ENCODE data around the gene GSG1L2.
A peak's percentile ranks its signal among the peaks of the same experiment; 100 is the strongest.

Gene GSG1L2

GRCh38 chr17:9768381-9768934 lies 53.4 kb downstream of the GSG1L2 start:
- no peak for DNase-seq
- Histone ChIP-seq H3K4me3 (ENCODE audit: low read depth, low read length) (no peak overlapping the region), H3K36me3 (no peaks in the 10 kb centered on the region), H3K9me3 (ENCODE audit: severe bottlenecking) (no peaks in the 10 kb centered on the region), H3K27ac (no peak overlapping the region), H3K27me3 (ENCODE audit: insufficient read depth, low read depth, severe bottlenecking) (no peaks in the 10 kb centered on the region)
- TF ChIP-seq, protein P1, sequence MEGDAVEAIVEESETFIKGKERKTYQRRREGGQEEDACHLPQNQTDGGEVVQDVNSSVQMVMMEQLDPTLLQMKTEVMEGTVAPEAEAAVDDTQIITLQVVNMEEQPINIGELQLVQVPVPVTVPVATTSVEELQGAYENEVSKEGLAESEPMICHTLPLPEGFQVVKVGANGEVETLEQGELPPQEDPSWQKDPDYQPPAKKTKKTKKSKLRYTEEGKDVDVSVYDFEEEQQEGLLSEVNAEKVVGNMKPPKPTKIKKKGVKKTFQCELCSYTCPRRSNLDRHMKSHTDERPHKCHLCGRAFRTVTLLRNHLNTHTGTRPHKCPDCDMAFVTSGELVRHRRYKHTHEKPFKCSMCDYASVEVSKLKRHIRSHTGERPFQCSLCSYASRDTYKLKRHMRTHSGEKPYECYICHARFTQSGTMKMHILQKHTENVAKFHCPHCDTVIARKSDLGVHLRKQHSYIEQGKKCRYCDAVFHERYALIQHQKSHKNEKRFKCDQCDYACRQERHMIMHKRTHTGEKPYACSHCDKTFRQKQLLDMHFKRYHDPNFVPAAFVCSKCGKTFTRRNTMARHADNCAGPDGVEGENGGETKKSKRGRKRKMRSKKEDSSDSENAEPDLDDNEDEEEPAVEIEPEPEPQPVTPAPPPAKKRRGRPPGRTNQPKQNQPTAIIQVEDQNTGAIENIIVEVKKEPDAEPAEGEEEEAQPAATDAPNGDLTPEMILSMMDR (IDR thresholded peaks at IDR 0.05; ENCODE audit: low read depth, low read length): 0 out of 2 replicates have a peak, but pooled peaks have one; percentile 1

DNA sequence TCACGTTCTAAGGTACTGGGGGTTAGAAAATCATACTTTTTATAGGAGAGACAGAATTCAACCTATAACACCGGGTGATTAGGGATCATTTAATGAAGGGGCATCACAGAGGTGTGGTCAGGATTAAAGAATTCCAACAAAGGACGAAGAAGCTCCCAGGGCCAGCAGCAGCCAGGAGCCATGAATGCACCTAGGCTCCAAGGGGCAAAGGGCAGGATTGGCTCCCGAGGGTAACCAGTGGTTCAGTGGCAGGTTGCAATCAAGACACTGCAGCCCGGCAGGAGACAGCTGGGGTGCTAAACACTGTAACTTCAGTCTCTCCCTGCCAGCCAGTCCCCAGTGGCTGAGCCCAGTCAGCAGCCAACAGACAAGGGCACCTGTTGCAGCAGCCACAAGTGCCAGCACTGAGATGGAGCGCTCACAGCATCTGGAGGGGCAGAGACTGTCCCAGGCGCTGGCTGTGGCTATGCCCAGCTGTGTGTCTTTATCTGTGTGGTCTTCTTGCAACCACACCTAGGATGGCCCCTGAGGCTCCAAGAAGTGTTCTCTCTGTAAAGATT lies 54.4 kb downstream of the GSG1L2 start:
- H3K27me3 ChIP-seq (ENCODE audit: insufficient read depth, low read depth, severe bottlenecking): no peaks in the 10 kb centered on the region
- no peaks in the 10 kb centered on the region for H3K36me3 ChIP-seq
- TF ChIP-seq, protein P1 (IDR thresholded peaks at IDR 0.05; ENCODE audit: low read depth, low read length): no peak
- no peaks in the 10 kb centered on the region for H3K9me3 ChIP-seq (ENCODE audit: severe bottlenecking)
- no peak overlapping the region for H3K4me3 ChIP-seq (ENCODE audit: low read depth, low read length)
- no peak for DNase-seq
- no peak overlapping the region for H3K27ac ChIP-seq

- no peak for DNase-seq
- Histone ChIP-seq H3K9me3 (ENCODE audit: severe bottlenecking) (no peaks in the 10 kb centered on the region), H3K4me3 (ENCODE audit: low read depth, low read length) (no peak overlapping the region), H3K27me3 (ENCODE audit: insufficient read depth, low read depth, severe bottlenecking) (no peaks in the 10 kb centered on the region), H3K27ac (no peak overlapping the region), H3K36me3 (no peaks in the 10 kb centered on the region)
- TF ChIP-seq, protein P1 (IDR thresholded peaks at IDR 0.05; ENCODE audit: low read depth, low read length): no peak
These were observed 54.9 kb downstream of the GSG1L2 start for GRCh38 chr17:9766970-9767369.

GRCh38 chr17:9765322-9765721 lies 56.6 kb downstream of the GSG1L2 start:
- TF ChIP-seq, protein P1 (IDR thresholded peaks at IDR 0.05; ENCODE audit: low read depth, low read length): no peak
- no peaks in the 10 kb centered on the region for H3K36me3 ChIP-seq
- no peaks in the 10 kb centered on the region for H3K9me3 ChIP-seq (ENCODE audit: severe bottlenecking)
- no peaks in the 10 kb centered on the region for H3K27me3 ChIP-seq (ENCODE audit: insufficient read depth, low read depth, severe bottlenecking)
- DNase-seq: no peak
- H3K27ac ChIP-seq: no peak overlapping the region
- H3K4me3 ChIP-seq (ENCODE audit: low read depth, low read length): no peak overlapping the region

DNA sequence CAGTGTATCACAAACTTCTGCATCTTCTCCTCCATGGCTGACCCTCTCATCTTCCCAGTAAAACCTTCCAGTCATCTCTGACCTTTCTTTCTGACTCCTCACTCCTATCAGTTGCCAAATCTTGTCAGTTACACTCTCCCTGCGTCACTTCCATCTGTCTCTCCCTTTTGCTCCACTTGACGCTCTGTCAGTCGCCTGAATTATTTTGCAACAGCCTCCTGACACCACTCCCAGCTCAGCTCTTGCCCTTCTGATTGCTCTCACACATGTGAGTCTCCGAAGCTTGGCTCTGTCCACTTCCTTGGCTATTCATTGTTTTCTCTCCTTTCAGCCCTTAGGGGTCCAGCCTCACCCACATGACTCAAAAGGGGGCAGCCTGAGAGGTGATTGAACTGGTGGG lies 58.2 kb downstream of the GSG1L2 start:
- Histone ChIP-seq H3K27ac (no peak overlapping the region), H3K36me3 (no peaks in the 10 kb centered on the region)
- TF ChIP-seq, protein P1 (IDR thresholded peaks at IDR 0.05; ENCODE audit: low read depth, low read length): no peak

GRCh38 chr17:9760266-9760665 lies 61.6 kb downstream of the GSG1L2 start:
- no peaks in the 10 kb centered on the region for H3K36me3 ChIP-seq
- TF ChIP-seq, protein P1 (IDR thresholded peaks at IDR 0.05; ENCODE audit: low read depth, low read length): no peak

More for the DNA sequence above, 58.2 kb downstream of the GSG1L2 start:
- H3K27me3 ChIP-seq (ENCODE audit: insufficient read depth, low read depth, severe bottlenecking): no peaks in the 10 kb centered on the region
- DNase-seq: no peak
- H3K9me3 ChIP-seq (ENCODE audit: severe bottlenecking): no peaks in the 10 kb centered on the region
- no peak overlapping the region for H3K4me3 ChIP-seq (ENCODE audit: low read depth, low read length)

More at GRCh38 chr17:9760266-9760665, 61.6 kb downstream of the GSG1L2 start:
- Histone ChIP-seq H3K4me3 (ENCODE audit: low read depth, low read length) (no peak overlapping the region), H3K27ac (no peak overlapping the region), H3K27me3 (ENCODE audit: insufficient read depth, low read depth, severe bottlenecking) (no peaks in the 10 kb centered on the region), H3K9me3 (ENCODE audit: severe bottlenecking) (no peaks in the 10 kb centered on the region)
- DNase-seq: no peak
